Vagina (tissue), 2 donors: Measurements from ENCODE around the gene DPEP1.

Experiments used
- CTCF ChIP-seq, 3 experiments: fragments of 450-650 bp in 2 of 3; fragments of 200-600 bp in 1 of 3; sonication (generic) in 1 of 3; IDR thresholded peaks; one replicate each; pipeline ENCODE4 v1.5.1; 2017 to 2019; ENCODE audit warnings: antibody characterized with exemption in 3 of 3, mild to moderate bottlenecking in 2 of 3, moderate library complexity in 2 of 3
- POLR2A ChIP-seq, 2 donors: fragments of 450-650 bp; IDR thresholded peaks; one replicate each; pipeline ENCODE4 v1.6.1; 2017; ENCODE audit warnings: antibody characterized with exemption in 2 of 2, mild to moderate bottlenecking in 2 of 2, moderate library complexity in 2 of 2

- TF ChIP-seq CTCF (IDR thresholded peaks at IDR 0.05) (no peak), POLR2A (IDR thresholded peaks at IDR 0.05) (no peak)
Observed at GRCh38 chr16:89576153-89577054, 37.0 kb upstream of the DPEP1 start.
